Neural cell (in vitro differentiated cells): ENCODE results near the gene ITGAV.

Experiments
- CTCF ChIP-seq: fragments of 450-650 bp; IDR thresholded peaks from 2 replicates; pipeline ENCODE4 v1.5.1; 2014; ENCODE audit warnings: antibody characterized with exemption, mild to moderate bottlenecking, moderate library complexity; ENCODE audit not compliant: poor library complexity, severe bottlenecking
- EP300 ChIP-seq: fragments of 450-650 bp; conservative IDR thresholded peaks from 2 replicates; pipeline ENCODE4 v1.6.1; 2014; ENCODE audit warnings: antibody characterized with exemption, mild to moderate bottlenecking, moderate library complexity; ENCODE audit not compliant: poor library complexity, severe bottlenecking
- EZH2 ChIP-seq: fragments of 200-600, 300-800 bp; shearing (Covaris generic), sonication (generic); IDR thresholded peaks from 2 replicates; pipeline ENCODE4 v1.6.1; 2014; ENCODE audit warnings: antibody characterized with exemption, low read length, borderline replicate concordance, mild to moderate bottlenecking; ENCODE audit not compliant: insufficient read depth, poor library complexity, severe bottlenecking
- POLR2AphosphoS5 ChIP-seq: IDR thresholded peaks from 2 replicates; pipeline ENCODE4 v1.6.1; 2012
- RAD21 ChIP-seq: fragments of 450-650 bp; conservative IDR thresholded peaks from 2 replicates; pipeline ENCODE4 v1.6.1; 2014; ENCODE audit warnings: antibody characterized with exemption, mild to moderate bottlenecking, moderate library complexity
- REST ChIP-seq: IDR thresholded peaks from 2 replicates; pipeline ENCODE4 v1.6.1; 2012; ENCODE audit warnings: borderline replicate concordance
- SMC3 ChIP-seq: fragments of 450-650 bp; conservative IDR thresholded peaks from 2 replicates; pipeline ENCODE4 v1.6.1; 2014; ENCODE audit warnings: antibody characterized with exemption, mild to moderate bottlenecking, moderate library complexity; ENCODE audit not compliant: poor library complexity

- TF ChIP-seq REST (no peak), POLR2AphosphoS5 (no peak), SMC3 (no peak), CTCF (no peak), EZH2 (no peak), RAD21 (no peak), EP300 (no peak)
Observed at GRCh38 chr2:186683341-186683740, 93.5 kb downstream of the ITGAV start.
